D721Med (cell line): ENCODE data around the gene ATM.
"Not testable (repeated sequence)": the region's sequence is repeated elsewhere in the genome, so short reads cannot be mapped to it uniquely, and the experiment has no call there.

Experiments used
- DNase-seq: peaks from one replicate; pipeline ENCODE4 v3.0.0; 2011; ENCODE audit warnings: low spot score; ENCODE audit not compliant: insufficient read length
- FAIRE-seq: peaks from 2 replicates; lab custom pipeline; 2011; peaks lifted over from hg19 to GRCh38; lab: Jason Lieb, UNC
- CTCF ChIP-seq: IDR thresholded peaks from 2 replicates; pipeline ENCODE4 v1.5.1; 2012; ENCODE audit warnings: mild to moderate bottlenecking, control low read depth; ENCODE audit not compliant: insufficient read depth; ENCODE audit errors: missing control alignments

ATM gene

GRCh38 chr11:108368134-108368533 lies 145.3 kb downstream of the ATM start:
- FAIRE-seq = no peak

GRCh38 chr11:108369064-108369463 lies 146.2 kb downstream of the ATM start:
- DNase-seq (no peak), FAIRE-seq (no peak)

More at GRCh38 chr11:108368134-108368533, 145.3 kb downstream of the ATM start:
- DNase-seq = no peak
- no peak for TF ChIP-seq CTCF

GRCh38 chr11:108370315-108370714 lies 147.4 kb downstream of the ATM start:
- DNase-seq (no peak), FAIRE-seq (no peak)
- no peak for TF ChIP-seq CTCF

More at GRCh38 chr11:108369064-108369463, 146.2 kb downstream of the ATM start:
- no peak for TF ChIP-seq CTCF

DNA sequence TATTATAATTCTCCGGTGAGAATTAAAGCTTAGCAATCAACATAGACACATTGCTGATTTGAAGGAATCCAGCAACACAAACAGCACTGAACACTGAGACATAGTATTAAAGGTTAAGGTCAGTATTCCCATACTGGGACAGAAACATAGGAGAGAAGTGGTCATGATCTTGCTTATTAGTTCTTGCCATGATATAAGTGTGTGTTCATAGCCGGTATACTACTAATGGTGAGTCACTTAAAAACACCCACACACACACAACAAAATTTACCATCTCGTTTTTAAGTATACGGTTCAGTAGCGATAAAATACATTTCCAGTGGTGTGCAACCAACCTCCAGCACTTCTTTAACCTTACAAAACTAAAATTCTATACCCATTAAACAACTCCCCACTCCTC lies 148.1 kb downstream of the ATM start:
- TF ChIP-seq CTCF = no peak
- no peak for FAIRE-seq

DNA sequence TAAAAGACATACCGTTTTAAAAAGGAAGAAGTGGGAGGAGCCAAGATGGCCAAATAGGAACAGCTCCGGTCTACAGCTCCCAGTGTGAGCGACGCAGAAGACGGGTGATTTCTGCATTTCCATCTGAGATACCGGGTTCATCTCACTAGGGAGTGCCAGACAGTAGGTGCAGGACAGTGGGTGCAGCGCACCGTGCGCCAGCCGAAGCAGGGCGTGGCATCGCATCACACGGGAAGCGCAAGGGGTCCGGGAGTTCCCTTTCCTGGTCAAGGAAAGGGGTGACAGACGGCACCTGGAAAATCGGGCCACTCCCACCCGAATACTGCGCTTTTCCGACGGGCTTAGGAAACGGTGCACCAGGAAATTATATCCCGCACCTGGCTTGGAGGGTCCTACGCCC lies 150.6 kb downstream of the ATM start:
- not testable (repeated sequence) for DNase-seq, FAIRE-seq

More for the DNA sequence above, 148.1 kb downstream of the ATM start:
- no peak for DNase-seq

DNA sequence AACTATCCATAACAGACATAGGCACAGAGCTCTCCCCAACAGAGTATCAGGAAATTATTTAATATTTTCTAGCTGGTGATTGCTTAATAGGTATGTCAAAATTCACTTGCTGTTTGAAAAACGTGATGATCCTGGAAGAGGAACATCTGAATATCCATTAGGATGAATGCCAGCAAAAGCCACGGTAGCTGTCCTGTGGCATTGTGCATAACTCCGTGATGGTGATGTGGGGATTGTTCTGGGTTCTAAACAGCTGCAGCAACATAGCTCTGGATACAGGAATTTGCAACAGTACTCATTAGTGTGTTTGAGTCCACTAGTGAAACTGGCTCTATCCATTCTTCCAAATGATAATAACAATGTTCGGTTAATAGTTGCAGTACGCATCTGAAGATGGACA lies 165.7 kb downstream of the ATM start:
- TF ChIP-seq CTCF = no peak
- FAIRE-seq (no peak), DNase-seq (no peak)

DNA sequence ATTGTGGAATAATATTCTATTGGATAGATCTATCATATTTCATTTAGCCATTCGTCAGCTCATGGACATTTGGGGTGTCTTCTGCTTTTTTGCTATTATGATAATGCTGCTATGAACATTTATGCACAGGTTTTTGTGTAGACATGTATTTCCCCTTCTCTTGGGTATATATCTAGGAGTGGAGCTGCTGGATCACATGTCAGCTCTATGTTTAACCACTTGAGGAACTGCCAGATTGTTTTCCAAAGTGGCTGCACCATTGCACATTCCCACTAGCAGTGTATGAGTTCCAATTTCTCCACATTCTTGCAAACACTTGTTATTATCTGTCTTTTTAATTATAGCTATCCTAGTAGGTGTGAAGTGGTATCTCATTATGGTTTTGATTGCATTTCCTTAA lies 169.5 kb downstream of the ATM start:
- FAIRE-seq (no peak), DNase-seq (no peak)
- no peak for TF ChIP-seq CTCF

GRCh38 chr11:108393046-108393445 lies 170.2 kb downstream of the ATM start:
- no peak for TF ChIP-seq CTCF
- FAIRE-seq (no peak), DNase-seq (no peak)
